NCI-H2107 (cell line): ENCODE measurements around the gene PPP1R11.

Experiments used
- DNase-seq: peaks from one replicate; lab custom pipeline; 2025; lab: John Stamatoyannopoulos, UW

The PPP1R11 gene

GRCh38 chr6:30061858-30062458 lies 5.0 kb upstream of the PPP1R11 start:
- DNase-seq = no peak

DNA sequence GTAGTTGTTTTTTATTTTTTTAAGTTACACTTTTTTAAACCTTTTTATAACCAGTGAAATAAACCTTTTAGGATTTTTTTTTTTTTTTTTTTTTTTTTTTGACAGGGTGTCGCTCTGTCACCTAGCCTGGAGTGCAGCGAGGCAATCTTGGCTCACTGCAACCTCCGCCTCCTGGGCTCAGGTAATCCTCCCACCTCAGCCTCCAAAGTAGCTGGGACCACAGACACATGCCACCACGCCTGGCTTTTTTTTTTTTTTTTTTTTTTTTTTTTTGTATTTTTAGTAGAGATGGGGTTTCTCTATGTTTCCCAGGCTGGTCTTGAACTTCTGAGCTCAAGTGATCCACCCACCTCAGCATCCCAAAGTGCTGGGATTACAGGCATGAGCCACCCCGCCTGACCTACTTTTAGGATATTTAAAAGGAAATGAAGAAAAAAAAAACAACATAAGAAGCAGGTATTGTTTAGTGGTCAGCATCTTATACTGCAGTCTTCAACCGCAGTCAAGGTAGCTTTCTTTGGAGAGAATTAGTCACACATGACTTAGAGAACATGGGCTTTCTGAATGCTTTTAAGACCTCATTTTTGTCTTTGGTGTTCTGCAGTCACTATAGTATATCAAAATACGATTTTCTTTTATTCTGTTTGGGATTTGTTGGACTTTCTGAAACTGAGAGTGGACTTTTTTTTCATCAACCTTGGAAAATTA lies 4.4 kb upstream of the PPP1R11 start:
- DNase-seq = no peak

DNA sequence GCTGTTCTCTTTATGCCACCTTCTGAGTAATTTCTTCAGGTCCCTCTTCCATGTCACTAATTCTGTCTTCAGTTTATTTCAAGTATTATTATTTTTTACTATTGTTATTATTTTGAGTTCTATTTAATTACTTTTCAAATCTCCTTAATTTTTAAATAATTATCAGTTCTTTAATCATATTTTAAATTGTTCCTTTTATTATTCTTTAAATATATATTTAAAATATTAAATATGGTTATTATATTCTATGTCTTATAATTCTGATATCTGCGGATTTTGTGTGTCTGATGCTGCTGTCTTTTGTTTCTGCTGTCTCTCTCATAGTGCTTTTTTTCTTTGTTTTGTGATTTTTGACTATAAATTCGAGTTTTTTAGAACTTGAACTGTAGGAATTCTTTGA lies 3.7 kb upstream of the PPP1R11 start:
- DNase-seq = no peak

GRCh38 chr6:30066082-30066481 lies 916 bp upstream of the PPP1R11 start:
- DNase-seq = no peak

DNA sequence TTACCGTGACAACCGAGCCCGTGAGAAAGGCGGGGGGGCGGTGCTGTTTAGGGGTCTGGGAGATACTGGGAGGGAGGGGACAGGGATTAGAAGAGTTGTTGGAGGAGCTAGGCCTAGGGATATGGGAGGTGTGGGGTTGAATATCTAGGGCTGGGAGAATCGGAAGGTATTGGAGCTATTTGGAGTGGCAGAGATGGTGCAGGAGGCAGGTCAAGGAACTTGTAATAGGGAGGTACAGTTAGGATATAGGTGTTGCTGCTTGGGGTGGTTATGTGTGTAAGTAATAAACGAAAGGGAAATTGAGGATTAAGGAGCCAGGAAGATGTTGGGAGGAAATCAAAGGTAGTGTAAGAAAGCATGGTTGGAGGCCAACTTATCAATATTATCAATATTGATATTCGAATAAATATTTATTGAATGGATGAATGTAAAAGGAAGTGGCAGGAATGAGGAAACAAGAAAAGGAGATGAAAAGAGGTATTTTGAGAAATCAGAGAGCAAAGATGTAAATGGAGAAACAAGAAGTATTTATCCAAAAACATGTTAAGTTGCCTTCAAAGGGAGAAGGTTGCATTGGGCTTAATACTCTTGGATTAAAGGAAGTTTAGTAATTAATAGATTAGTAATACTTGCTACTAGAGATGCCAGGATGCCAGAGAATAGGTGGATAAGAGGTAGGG lies 602 bp downstream of the PPP1R11 start:
- no peak for DNase-seq

- no peak for DNase-seq
Measured at GRCh38 chr6:30071081-30071818, 4.3 kb downstream of the PPP1R11 start.

GRCh38 chr6:30071858-30072257 lies 4.9 kb downstream of the PPP1R11 start:
- no peak for DNase-seq

GRCh38 chr6:30073489-30074235 lies 6.7 kb downstream of the PPP1R11 start:
- DNase-seq = no peak

DNA sequence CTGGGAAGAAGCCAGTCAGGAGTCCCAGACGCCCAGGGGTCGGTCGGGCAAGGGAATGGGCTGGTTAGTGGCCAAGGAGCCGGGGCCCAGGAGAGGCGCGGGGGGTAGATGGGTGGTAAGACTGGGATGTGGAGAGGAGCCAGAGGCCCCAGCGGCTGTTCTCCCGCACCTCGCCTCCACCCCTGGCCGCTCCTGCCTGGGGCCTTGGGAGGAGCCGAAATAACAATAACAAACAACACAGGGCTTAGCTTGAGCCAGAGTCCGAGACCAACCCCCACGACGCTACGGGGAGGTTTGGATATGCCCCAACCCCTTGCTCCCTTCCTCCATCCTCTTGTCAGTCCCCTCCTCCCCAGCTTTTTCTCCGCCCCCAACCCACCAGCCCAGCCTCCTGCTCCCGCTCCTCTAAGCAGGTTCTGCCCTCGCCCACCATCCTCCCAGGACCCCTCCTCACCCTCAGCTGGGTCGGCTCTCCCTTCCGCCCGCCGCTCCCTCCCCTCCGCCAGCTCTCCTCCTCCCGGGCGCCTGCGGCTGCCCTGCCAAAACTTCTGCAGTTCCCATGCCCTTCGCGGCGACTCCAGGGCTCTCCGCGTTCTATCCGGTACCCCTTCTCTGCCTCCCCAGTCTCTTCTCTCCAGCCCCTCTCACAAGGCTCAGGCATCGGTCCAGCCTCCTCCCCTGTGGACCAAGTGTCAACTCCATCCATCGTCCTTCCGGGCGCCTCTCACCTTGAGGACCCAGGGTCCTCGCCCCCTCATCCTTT lies 7.5 kb downstream of the PPP1R11 start:
- DNase-seq = no peak

DNA sequence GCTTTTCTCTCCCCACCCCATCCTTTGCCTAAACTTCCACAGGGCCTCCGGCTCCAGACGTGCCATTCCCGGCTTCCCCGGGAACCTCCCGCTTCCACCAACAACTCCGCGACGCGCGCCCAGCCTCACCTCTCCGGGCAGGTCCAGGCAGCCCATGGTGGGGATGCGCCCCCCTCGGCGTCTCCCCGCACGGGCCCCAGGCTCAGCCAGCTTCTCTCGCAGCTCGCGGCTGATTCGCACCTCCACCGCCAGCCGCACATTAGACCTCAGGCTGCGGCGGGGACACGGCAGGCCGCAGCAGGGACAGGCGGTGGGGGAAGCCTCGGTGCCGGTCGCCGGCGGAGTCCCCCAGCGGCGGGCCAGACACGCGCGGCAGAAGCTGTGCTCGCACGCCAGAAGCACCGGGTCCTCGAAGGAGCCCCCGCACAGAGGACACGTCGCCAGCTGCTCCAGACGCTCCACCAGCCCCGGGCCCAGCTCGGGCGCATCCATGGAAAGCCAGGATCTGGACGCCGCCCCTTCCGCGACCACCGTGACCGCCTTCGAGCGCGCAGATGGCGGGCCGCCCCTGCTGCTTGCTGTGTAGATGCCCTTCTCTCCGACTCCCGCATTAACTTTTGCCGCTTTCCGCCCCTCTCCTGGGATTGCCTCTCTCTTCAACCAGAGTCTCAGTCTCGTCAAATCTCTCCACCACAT lies 8.2 kb downstream of the PPP1R11 start, which contains the start of gene RNF39:
RNF39 (minus strand) TSS at position 676 of the 696 bp plus-strand sequence; CDS start at position 492, 184 bp downstream.
- DNase-seq = no peak

DNA sequence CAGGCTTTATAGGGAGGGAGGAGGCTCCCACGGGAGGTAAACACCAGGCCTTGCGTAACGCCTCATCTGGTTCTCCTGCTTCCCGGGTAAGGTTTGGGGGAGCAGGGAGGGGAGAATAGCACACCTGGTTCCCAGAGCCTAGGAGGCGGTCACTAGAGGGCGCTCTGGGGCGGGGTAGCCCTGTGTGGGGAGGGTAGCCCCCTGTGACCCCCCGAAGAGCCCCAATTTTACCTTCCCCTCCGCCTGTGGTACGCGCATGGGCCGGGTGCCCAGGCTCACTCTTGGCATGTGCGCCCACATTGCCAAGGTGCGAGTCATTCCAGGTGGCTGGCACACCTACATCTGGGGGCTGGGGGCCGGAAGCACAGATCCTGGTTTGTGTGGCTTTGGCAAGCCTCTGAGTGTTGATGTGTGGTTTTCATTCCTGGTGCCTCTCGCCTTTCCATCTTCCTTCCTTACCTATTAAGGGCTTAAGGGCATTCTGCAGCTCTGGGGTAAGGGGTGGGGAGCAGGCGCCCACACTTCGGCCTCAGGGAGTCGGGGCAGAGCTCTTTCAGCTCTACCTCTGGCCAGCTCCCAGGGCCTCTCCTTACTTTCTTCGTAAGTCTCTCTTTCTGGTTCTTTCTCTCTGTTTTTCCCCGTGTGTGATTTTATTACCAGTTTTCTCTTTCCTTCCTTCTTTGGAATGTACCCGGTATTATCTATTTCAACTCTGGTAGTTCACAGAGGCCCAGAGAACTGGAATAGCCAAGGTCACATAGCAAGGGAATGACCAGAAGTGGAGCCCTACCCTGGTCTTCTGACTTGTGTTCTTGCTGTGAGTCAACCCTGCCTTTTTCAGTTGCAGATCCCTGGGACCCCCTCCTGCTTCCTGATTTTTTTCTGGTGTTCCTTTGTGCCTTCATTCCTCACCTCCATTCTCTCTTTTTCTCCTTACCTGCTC lies 9.1 kb downstream of the PPP1R11 start:
- DNase-seq = no peak

DNA sequence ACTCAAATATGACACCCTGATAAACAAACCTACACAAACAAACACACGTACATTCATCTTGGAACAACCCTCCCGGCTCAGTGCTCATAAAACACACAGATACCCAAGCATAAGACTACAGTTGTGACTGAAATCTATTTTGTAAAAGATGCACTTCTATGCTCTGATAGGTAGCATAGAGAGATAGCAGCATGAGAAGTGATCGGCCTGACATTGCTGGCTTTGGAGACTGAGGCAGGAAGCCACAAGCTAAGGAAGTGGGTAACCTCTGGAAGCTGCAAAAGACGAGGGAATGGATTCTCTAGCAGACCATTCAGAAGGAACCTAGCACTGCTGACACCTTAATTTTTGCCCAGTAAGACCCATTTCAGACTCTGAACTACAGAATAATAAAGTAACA lies 10.2 kb downstream of the PPP1R11 start:
- DNase-seq = no peak

- no peak for DNase-seq
Measured at GRCh38 chr6:30087876-30088275, 20.9 kb downstream of the PPP1R11 start.

GRCh38 chr6:30091577-30092381 lies 24.8 kb downstream of the PPP1R11 start:
- DNase-seq = no peak

GRCh38 chr6:30092852-30093543 lies 26.0 kb downstream of the PPP1R11 start:
- DNase-seq = no peak

DNA sequence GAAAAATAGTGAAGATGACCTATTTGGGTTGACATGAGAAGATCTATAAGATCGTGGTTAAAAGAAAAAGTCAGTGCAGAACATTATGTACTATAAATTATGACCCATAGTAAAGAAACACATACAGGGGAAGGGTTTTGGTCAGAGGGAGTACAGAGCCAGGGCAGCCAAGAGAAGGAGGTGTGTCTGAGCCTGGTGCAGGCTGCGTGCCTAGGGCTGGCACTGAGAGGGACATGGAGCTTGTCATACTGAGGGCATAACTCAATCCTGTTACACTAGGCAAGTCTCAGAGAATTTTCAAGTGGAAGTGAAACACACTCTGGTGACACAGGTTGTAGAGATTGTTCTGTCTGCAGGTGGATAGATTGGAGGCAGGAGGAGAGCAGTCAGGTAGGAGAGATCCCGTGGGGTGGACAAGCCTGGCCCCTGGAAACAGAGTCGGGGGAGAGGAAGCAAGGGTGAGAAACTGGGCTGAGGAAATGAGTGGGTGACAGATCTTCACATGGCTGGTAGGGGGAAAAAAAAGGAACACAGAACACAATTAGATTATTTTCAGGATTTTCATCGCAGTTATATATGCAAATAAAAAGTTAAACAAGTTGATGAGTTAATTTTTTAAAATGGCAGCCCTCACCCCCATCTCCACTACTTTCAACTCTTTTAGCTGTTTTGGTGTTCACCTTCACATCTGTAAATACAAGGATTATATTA lies 27.1 kb downstream of the PPP1R11 start:
- no peak for DNase-seq

DNA sequence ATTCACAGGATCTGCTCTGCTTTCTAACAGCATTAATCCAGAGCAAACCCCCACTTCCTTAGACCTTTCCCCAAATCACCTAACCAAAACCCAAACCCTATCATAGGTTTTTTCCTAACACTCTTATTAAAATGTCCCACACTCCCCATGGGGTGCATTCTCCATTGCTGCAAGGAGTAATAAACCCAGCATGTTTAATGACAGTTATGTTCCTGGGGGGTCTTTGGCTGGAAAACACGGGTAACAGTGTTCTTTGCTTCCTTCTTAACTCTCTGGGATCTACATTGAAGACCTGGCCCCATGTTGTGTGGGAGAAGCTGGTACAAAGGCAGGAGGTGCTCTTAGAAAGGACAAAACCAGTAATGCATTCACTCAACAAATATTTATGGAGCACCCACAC lies 29.8 kb downstream of the PPP1R11 start:
- DNase-seq = no peak
